ENCODE data around the gene MSANTD2.

DNA sequence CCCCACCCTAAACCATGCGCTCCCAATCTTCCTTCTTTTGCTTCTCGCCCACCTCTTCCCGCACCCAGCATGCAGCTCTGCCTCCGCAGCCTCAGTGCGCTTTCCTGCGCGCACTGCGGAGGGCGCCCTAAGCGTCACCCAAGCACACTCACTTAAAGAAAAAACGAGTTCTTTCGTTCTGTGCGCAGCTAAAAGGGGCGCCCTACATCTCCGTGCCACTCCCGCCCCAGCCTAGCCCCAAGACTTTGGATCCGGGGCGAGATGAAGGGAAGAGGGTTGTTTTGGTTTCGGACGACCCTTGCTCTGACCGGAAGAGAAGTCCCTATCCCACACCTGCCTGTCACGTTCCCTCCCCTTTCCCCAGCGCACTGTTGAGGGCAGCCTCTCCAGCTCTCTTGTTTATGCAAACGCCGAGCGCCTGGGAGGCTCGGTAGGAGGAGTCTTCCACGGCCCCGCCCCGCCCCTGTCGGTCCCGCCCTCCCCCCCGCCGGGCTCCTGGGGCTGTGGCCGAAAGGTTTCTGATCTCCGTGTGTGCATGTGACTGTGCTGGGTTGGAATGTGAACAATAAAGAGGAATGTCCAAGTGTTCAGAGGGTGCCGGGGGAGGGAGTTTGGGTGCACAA is 53.5 kb downstream of the MSANTD2 start:
- no peak for TF ChIP-seq EP300 (IDR thresholded peaks at IDR 0.05; ENCODE audit: borderline replicate concordance)
- peak; percentile 45 for TF ChIP-seq RAD21 (IDR thresholded peaks at IDR 0.05; ENCODE audit: low read depth)
- TF ChIP-seq, protein P1, sequence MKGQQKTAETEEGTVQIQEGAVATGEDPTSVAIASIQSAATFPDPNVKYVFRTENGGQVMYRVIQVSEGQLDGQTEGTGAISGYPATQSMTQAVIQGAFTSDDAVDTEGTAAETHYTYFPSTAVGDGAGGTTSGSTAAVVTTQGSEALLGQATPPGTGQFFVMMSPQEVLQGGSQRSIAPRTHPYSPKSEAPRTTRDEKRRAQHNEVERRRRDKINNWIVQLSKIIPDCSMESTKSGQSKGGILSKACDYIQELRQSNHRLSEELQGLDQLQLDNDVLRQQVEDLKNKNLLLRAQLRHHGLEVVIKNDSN (IDR thresholded peaks at IDR 0.05), result peak; percentile 73
